Endodermal cell (in vitro differentiated cells): ENCODE measurements around the gene SH2B3. TPM values are rescaled to one million over a fixed set of nuclear protein-coding genes. Genes with fewer than 3 reads are reported as not detected.
A peak's percentile ranks its signal among the peaks of the same experiment; 100 is the strongest.

Source experiments
- DNase-seq: peaks from one replicate; pipeline ENCODE4 v3.0.0-alpha.2; 2017
- H3K27ac ChIP-seq: 2 replicates; pipeline ENCODE4 v1.5.1; 2013; ENCODE audit warnings: mild to moderate bottlenecking, low read depth, low read length, moderate library complexity
- H3K27me3 ChIP-seq: 2 replicates; pipeline ENCODE4 v1.6.1; 2013; ENCODE audit warnings: mild to moderate bottlenecking, low read length, moderate library complexity; ENCODE audit not compliant: insufficient read depth, control insufficient read depth, poor library complexity, severe bottlenecking
- H3K36me3 ChIP-seq: 2 replicates; pipeline ENCODE4 v1.7.0; 2013; ENCODE audit warnings: mild to moderate bottlenecking, low read length, moderate library complexity; ENCODE audit not compliant: control insufficient read depth, insufficient read depth
- H3K4me1 ChIP-seq: one replicate; pipeline ENCODE4 v1.7.0; 2013; ENCODE audit warnings: low read length; ENCODE audit not compliant: control insufficient read depth, insufficient read depth
- H3K4me3 ChIP-seq: 2 replicates; pipeline ENCODE4 v1.5.1; 2013; ENCODE audit warnings: mild to moderate bottlenecking, low read length, moderate library complexity
- H3K9ac ChIP-seq: 2 replicates; pipeline ENCODE4 v1.6.1; 2013; ENCODE audit warnings: mild to moderate bottlenecking, low read length, moderate library complexity; ENCODE audit not compliant: poor library complexity, severe bottlenecking; ENCODE audit errors: extremely low read depth
- H3K9me3 ChIP-seq: 2 replicates; pipeline ENCODE4 v1.6.1; 2013; ENCODE audit warnings: mild to moderate bottlenecking, low read length, moderate library complexity; ENCODE audit not compliant: control insufficient read depth
- H3K27ac Mint-ChIP-seq: 2 replicates; pipeline ENCODE4 v1.8.0; 2020; ENCODE audit warnings: mixed read lengths
- H3K27me3 Mint-ChIP-seq: 2 replicates; pipeline ENCODE4 v1.8.0; 2021; ENCODE audit warnings: mild to moderate bottlenecking, mixed read lengths; ENCODE audit not compliant: insufficient read depth
- H3K36me3 Mint-ChIP-seq: 2 replicates; pipeline ENCODE4 v1.8.0; 2020; ENCODE audit warnings: low read depth, mixed read lengths
- H3K4me1 Mint-ChIP-seq: 2 replicates; pipeline ENCODE4 v1.8.0; 2020; ENCODE audit warnings: mixed read lengths
- H3K4me3 Mint-ChIP-seq: 2 replicates; pipeline ENCODE4 v1.8.0; 2020; ENCODE audit warnings: mild to moderate bottlenecking, moderate library complexity, mixed read lengths
- H3K9me3 Mint-ChIP-seq: 2 replicates; pipeline ENCODE4 v1.8.0; 2020; ENCODE audit warnings: mild to moderate bottlenecking, mixed read lengths
- CTCF ChIP-seq: fragments of 200-600 bp; sonication (generic); conservative IDR thresholded peaks from 2 replicates; pipeline ENCODE4 v1.5.0; 2021; ENCODE audit warnings: antibody characterized with exemption, mild to moderate bottlenecking
- WGBS, 2 experiments: methylation state at CpG; one replicate each; pipeline versions ENCODE4 v1.1.5 to v1.1.7; 2013; ENCODE audit warnings: missing lambda C conversion rate in 2 of 2, mixed read lengths in 1 of 2; ENCODE audit not compliant: insufficient coverage in 1 of 2, insufficient read length in 1 of 2; 5-methylcytosine and 5-hydroxymethylcytosine counted together
- total RNA-seq, 2 donors: library from RNA; stranded (reverse); fragmentation: NEBNext Ultra II Directional in 1 of 2; extraction: Animal tissue kit (Norgen Biotek cat#: 25700) in 1 of 2; gene quantifications; 2 replicates in 1 of 2; 3 replicates in 1 of 2; pipeline ENCODE4 v1.2.1, GENCODE V29; 2021

The SH2B3 gene
- total RNA-seq, 2 donors from 2014 or later = 6.8 to 6.9 TPM

GRCh38 chr12:111425655-111426054 lies 19.9 kb downstream of the SH2B3 start:
- H3K4me1 ChIP-seq = peaks cover 7% of the 10 kb centered on the region
- no peaks in the 10 kb centered on the region for H3K27me3 Mint-ChIP-seq
- H3K9me3 Mint-ChIP-seq = no peaks in the 10 kb centered on the region
- DNase-seq = no peak
- H3K27ac ChIP-seq = no peak overlapping the region
- peak overlapping the region; percentile 86 for H3K27ac Mint-ChIP-seq
- H3K27me3 ChIP-seq = no peaks in the 10 kb centered on the region
- H3K36me3 Mint-ChIP-seq = peaks cover 6% of the 10 kb centered on the region
- H3K4me3 ChIP-seq = no peak overlapping the region
- no peak for TF ChIP-seq CTCF
- H3K9ac ChIP-seq = no peak overlapping the region
- peaks cover 19% of the 10 kb centered on the region for H3K4me1 Mint-ChIP-seq
- H3K9me3 ChIP-seq = no peaks in the 10 kb centered on the region
- WGBS, 2 experiments = 96% methylated on average over 4 to 8 of the region's 8 CpGs
- H3K36me3 ChIP-seq = peaks cover 3% of the 10 kb centered on the region
- H3K4me3 Mint-ChIP-seq = no peak overlapping the region

GRCh38 chr12:111426344-111427185 lies 20.8 kb downstream of the SH2B3 start:
- Mint-ChIP-seq H3K9me3 (no peaks in the 10 kb centered on the region), H3K27ac (peak overlapping the region; percentile 26), H3K27me3 (no peaks in the 10 kb centered on the region), H3K4me1 (peaks cover 25% of the 10 kb centered on the region), H3K4me3 (no peak overlapping the region), H3K36me3 (peaks cover 3% of the 10 kb centered on the region)
- Histone ChIP-seq H3K9me3 (no peaks in the 10 kb centered on the region), H3K27me3 (no peaks in the 10 kb centered on the region), H3K4me3 (no peak overlapping the region), H3K4me1 (peaks cover 7% of the 10 kb centered on the region), H3K36me3 (peaks cover 3% of the 10 kb centered on the region), H3K27ac (no peak overlapping the region), H3K9ac (no peak overlapping the region)
- no peak for TF ChIP-seq CTCF
- 91% methylated on average over 10 to 11 of the region's 11 CpGs for WGBS, 2 experiments
- DNase-seq = no peak

GRCh38 chr12:111427417-111428074 lies 21.8 kb downstream of the SH2B3 start:
- no peaks in the 10 kb centered on the region for H3K27me3 ChIP-seq
- WGBS, 2 experiments = 92 to 93% methylated on average over 2 to 7 of the region's 7 CpGs
- H3K4me1 ChIP-seq = peaks cover 7% of the 10 kb centered on the region

More at GRCh38 chr12:111427417-111428074, 21.8 kb downstream of the SH2B3 start:
- Mint-ChIP-seq H3K4me1 (peaks cover 28% of the 10 kb centered on the region), H3K27me3 (no peaks in the 10 kb centered on the region), H3K4me3 (no peak overlapping the region), H3K36me3 (no peaks in the 10 kb centered on the region), H3K9me3 (no peaks in the 10 kb centered on the region), H3K27ac (no peak overlapping the region)
- H3K27ac ChIP-seq = no peak overlapping the region
- no peak overlapping the region for H3K9ac ChIP-seq
- H3K4me3 ChIP-seq = no peak overlapping the region
- no peak for DNase-seq
- H3K36me3 ChIP-seq = peaks cover 3% of the 10 kb centered on the region
- no peaks in the 10 kb centered on the region for H3K9me3 ChIP-seq
- no peak for TF ChIP-seq CTCF
